Endothelial cell of umbilical vein (primary cell): ENCODE results near the gene COL7A1. TPM values are rescaled to one million over a fixed set of nuclear protein-coding genes. Genes with fewer than 3 reads are reported as not detected.

Experiments
- BruUV-seq: library from RNA; stranded (reverse); fragments of 400-500 nt; replicated peaks from 2 replicates; lab custom pipeline; 2021; lab: Mats Ljungman, UMichigan
- CTCF ChIA-PET: fragments of 300-600, 350-600 bp; sonication (Branson Sonifier 250); formaldehyde crosslinking; loops from one replicate; lab custom pipeline; 2021; ENCODE audit warnings: antibody characterized with exemption, inconsistent platforms; lab: Charles Lee
- POLR2A ChIA-PET: fragments of 300-600, 350-600 bp; sonication (Branson Sonifier 250); formaldehyde crosslinking; loops from one replicate; lab custom pipeline; 2021; ENCODE audit warnings: antibody characterized with exemption, inconsistent platforms; lab: Charles Lee
- DNase-seq: peaks from one replicate; pipeline ENCODE4 v3.0.0-alpha.2; 2011; ENCODE audit warnings: low read depth, low spot score
- FAIRE-seq: peaks from 2 replicates; lab custom pipeline; 2011; peaks lifted over from hg19 to GRCh38; lab: Jason Lieb, UNC
- H2AFZ ChIP-seq: 2 replicates; pipeline ENCODE4 v1.6.0; 2012; ENCODE audit warnings: low read depth, low read length, control low read depth, inconsistent platforms
- H3K27ac ChIP-seq: 2 replicates; pipeline ENCODE4 v1.5.1; 2011; ENCODE audit warnings: low read depth, mild to moderate bottlenecking, control low read depth, low read length, moderate library complexity; ENCODE audit not compliant: insufficient read depth
- H3K27me3 ChIP-seq, 2 experiments: 2 replicates each; pipeline versions ENCODE4 v1.6.0 to v1.6.1; 2011; ENCODE audit warnings: low read length in 2 of 2, mixed read lengths in 1 of 2; ENCODE audit not compliant: control insufficient read depth in 2 of 2, insufficient read depth in 2 of 2
- H3K36me3 ChIP-seq, 2 experiments: 2 replicates in 1 of 2; 3 replicates in 1 of 2; pipeline ENCODE4 v1.5.1; 2011; ENCODE audit warnings: low read length in 2 of 2, mild to moderate bottlenecking in 1 of 2, moderate library complexity in 1 of 2; ENCODE audit not compliant: control insufficient read depth in 2 of 2, insufficient read depth in 2 of 2; ENCODE audit errors: extremely low read depth in 1 of 2
- H3K4me1 ChIP-seq: 3 replicates; pipeline ENCODE4 v1.5.1; 2011; ENCODE audit warnings: mild to moderate bottlenecking, low read length; ENCODE audit not compliant: control insufficient read depth, insufficient read depth; ENCODE audit errors: extremely low read depth
- H3K4me2 ChIP-seq: 2 replicates; pipeline ENCODE4 v1.6.1; 2011; ENCODE audit warnings: low read length, control low read depth, mixed read lengths; ENCODE audit not compliant: insufficient read depth
- H3K4me3 ChIP-seq, 3 experiments: fragments of 200-600 bp in 1 of 3; sonication (generic), shearing (Covaris generic) in 1 of 3; replicated peaks in 1 of 3; 2 replicates each; pipeline ENCODE4 v1.5.1; 2011 to 2016; ENCODE audit warnings: control low read depth in 3 of 3, low read length in 3 of 3, mild to moderate bottlenecking in 2 of 3, inconsistent platforms in 1 of 3, low read depth in 1 of 3, moderate library complexity in 1 of 3; ENCODE audit not compliant: insufficient read depth in 1 of 3
- H3K79me2 ChIP-seq: 2 replicates; pipeline ENCODE4 v1.6.0; 2012; ENCODE audit warnings: low read length, inconsistent platforms; ENCODE audit not compliant: control insufficient read depth, insufficient read depth
- H3K9ac ChIP-seq: replicated peaks from 2 replicates; pipeline ENCODE3; 2011; ENCODE audit warnings: low read length, control low read depth; ENCODE audit not compliant: insufficient read depth; ENCODE audit errors: extremely low read depth
- H3K9me1 ChIP-seq: replicated peaks from 3 replicates; pipeline ENCODE4 v1.6.0; 2011; ENCODE audit warnings: mild to moderate bottlenecking, low read length; ENCODE audit not compliant: control insufficient read depth, insufficient read depth; ENCODE audit errors: extremely low read depth
- H3K9me3 ChIP-seq: replicated peaks from 2 replicates; pipeline ENCODE4 v1.5.1; 2012; ENCODE audit warnings: low read length, inconsistent platforms; ENCODE audit not compliant: control insufficient read depth, insufficient read depth
- H4K20me1 ChIP-seq: replicated peaks from 2 replicates; pipeline ENCODE3; 2011; ENCODE audit warnings: mild to moderate bottlenecking, low read length; ENCODE audit not compliant: control insufficient read depth, insufficient read depth; ENCODE audit errors: extremely low read depth
- CTCF ChIP-seq, 2 donors: IDR thresholded peaks; 1 replicate in 1 of 2; 2 replicates in 1 of 2; pipeline ENCODE4 v1.5.1; 2011; ENCODE audit warnings: low read length in 2 of 2, mild to moderate bottlenecking in 2 of 2, moderate library complexity in 2 of 2, control low read depth in 1 of 2, inconsistent platforms in 1 of 2, low read depth in 1 of 2; ENCODE audit not compliant: insufficient read depth in 1 of 2; ENCODE audit errors: extremely low read depth in 1 of 2
- EZH2 ChIP-seq: IDR thresholded peaks from 2 replicates; pipeline ENCODE4 v1.6.1; 2012; ENCODE audit warnings: borderline replicate concordance, low read depth, mild to moderate bottlenecking, moderate library complexity, low read length, inconsistent platforms; ENCODE audit not compliant: severe bottlenecking
- FOS ChIP-seq: IDR thresholded peaks from 2 replicates; pipeline ENCODE4 v1.6.1; 2011; ENCODE audit warnings: mild to moderate bottlenecking, low read length, moderate library complexity, borderline replicate concordance; ENCODE audit not compliant: insufficient read depth
- GATA2 ChIP-seq: IDR thresholded peaks from 2 replicates; pipeline ENCODE4 v1.7.0; 2011; ENCODE audit warnings: low read depth, mild to moderate bottlenecking, moderate library complexity, mixed read lengths, low read length; ENCODE audit not compliant: insufficient read length, insufficient read depth
- JUN ChIP-seq: IDR thresholded peaks from 2 replicates; pipeline ENCODE4 v1.6.1; 2011; ENCODE audit warnings: borderline replicate concordance, low read depth; ENCODE audit not compliant: insufficient read length, insufficient read depth
- MAX ChIP-seq: IDR thresholded peaks from 2 replicates; pipeline ENCODE4 v1.6.1; 2011; ENCODE audit not compliant: insufficient read depth, insufficient read length
- MYC ChIP-seq: IDR thresholded peaks from one replicate; pipeline ENCODE4 v1.6.1; 2011; ENCODE audit warnings: mild to moderate bottlenecking, low read depth, low read length
- POLR2A ChIP-seq: IDR thresholded peaks from 2 replicates; pipeline ENCODE4 v1.6.1; 2012; ENCODE audit warnings: low read depth, mild to moderate bottlenecking, control low read depth, low read length
- POLR2AphosphoS5 ChIP-seq: IDR thresholded peaks from 2 replicates; pipeline ENCODE4 v1.6.1; 2012; ENCODE audit warnings: low read depth, mild to moderate bottlenecking, control low read depth, low read length, moderate library complexity; ENCODE audit not compliant: insufficient read depth
- dilution Hi-C: fragments of 300-500 bp; cut with MboI; formaldehyde crosslinking; loops from one replicate; pipeline ENCODE4 v1.15.0; 2019; ENCODE audit warnings: low sequenced_read_pairs; ENCODE audit not compliant: extremely low pct_ligation_motif_present
- intact Hi-C: fragments of 100-400 bp; cut with micrococcal nuclease; formaldehyde crosslinking; loops from one replicate; pipeline ENCODE4 v1.10.0; 2022
- polyA plus RNA-seq, 4 experiments: library from polyadenylated mRNA; depleted of rRNA in 3 of 4; stranded (reverse) in 3 of 4; unstranded in 1 of 4; fragments of >200 nt; gene quantifications; 2 replicates each; pipeline versions ENCODE4 v1.2.1 to v1.2.3, GENCODE V29; 2011 to 2012; ENCODE audit warnings: missing spikeins in 1 of 4
- total RNA-seq: library from RNA; stranded (reverse); gene quantifications from 2 replicates; pipeline ENCODE4 v1.2.3, GENCODE V29; 2021

Gene COL7A1
- total and polyA plus RNA-seq, 2 donors (not counting 3 experiments of a cell fraction or from before 2014, with no cell fraction given) = 0.55 to 1.9 TPM

- intact Hi-C loops = no loop called here
- no peaks in the 10 kb centered on the region for H3K9me1 ChIP-seq
- ChIA-PET CTCF (interaction anchor here (1.5 kb wide), 1 partner anchor 18 kb away, joined by 3 read pairs; no protein-coding TSS in a partner anchor), POLR2A (no interaction called here)
- BruUV-seq = no TSS peak
- no peak overlapping the region for H2AFZ ChIP-seq
- FAIRE-seq (no peak), DNase-seq (no peak)
- dilution Hi-C loops = no loop called here
- no peak overlapping the region for H3K9ac ChIP-seq
- no peak overlapping the region for H3K4me2 ChIP-seq
- H3K9me3 ChIP-seq = no peaks in the 10 kb centered on the region
- H3K4me1 ChIP-seq = no peaks in the 10 kb centered on the region
- no peak for TF ChIP-seq JUN
- no peak for TF ChIP-seq CTCF (IDR thresholded peaks at IDR 0.05; ENCODE audit: extremely low read depth in 1 of 2, insufficient read depth in 1 of 2, low read depth in 1 of 2, low read length in 2 of 2)
- TF ChIP-seq MAX = no peak
- TF ChIP-seq EZH2 = no peak
- TF ChIP-seq MYC = no peak
- no peak for TF ChIP-seq POLR2AphosphoS5
- no peak for TF ChIP-seq GATA2
- no peak for TF ChIP-seq POLR2A
- no peak for TF ChIP-seq FOS
- H3K4me3 ChIP-seq = no peak overlapping the region
- H4K20me1 ChIP-seq = no peaks in the 10 kb centered on the region
- no peaks in the 10 kb centered on the region for H3K36me3 ChIP-seq
- no peak overlapping the region for H3K27ac ChIP-seq
- no peaks in the 10 kb centered on the region for H3K79me2 ChIP-seq
- peaks cover 0 to 3% of the 10 kb centered on the region in 2 experiments for H3K27me3 ChIP-seq
Measured at GRCh38 chr3:48584836-48585235, 10.3 kb downstream of the COL7A1 start.
